HCT116 (cell line): ENCODE data around the gene TRPC4.

Source experiments
- EZH2 ChIP-seq: fragments of 200-600 bp; sonication (generic); IDR thresholded peaks from 2 replicates; pipeline ENCODE4 v1.6.1; 2017; ENCODE audit warnings: antibody characterized with exemption, mixed run types
- TCF7L2 ChIP-seq: IDR thresholded peaks from 2 replicates; pipeline ENCODE4 v1.7.0; 2011; ENCODE audit warnings: borderline replicate concordance, inconsistent platforms; ENCODE audit not compliant: insufficient read depth, insufficient read length; ENCODE audit errors: extremely low read depth
- TF ChIP-seq, protein P1 (sequence below), 3 experiments: fragments of 200-600 bp in 1 of 3; sonication (generic) in 1 of 3; IDR thresholded peaks in 2 of 3; conservative IDR thresholded peaks in 1 of 3; 2 replicates each; pipeline ENCODE4 v1.5.1; 2012 to 2017; ENCODE audit warnings: low read depth in 2 of 3, low read length in 2 of 3, antibody characterized with exemption in 1 of 3, borderline replicate concordance in 1 of 3, control low read depth in 1 of 3, mild to moderate bottlenecking in 1 of 3, mixed read lengths in 1 of 3, mixed run types in 1 of 3, moderate library complexity in 1 of 3; ENCODE audit not compliant: insufficient read depth in 1 of 3

DNA sequence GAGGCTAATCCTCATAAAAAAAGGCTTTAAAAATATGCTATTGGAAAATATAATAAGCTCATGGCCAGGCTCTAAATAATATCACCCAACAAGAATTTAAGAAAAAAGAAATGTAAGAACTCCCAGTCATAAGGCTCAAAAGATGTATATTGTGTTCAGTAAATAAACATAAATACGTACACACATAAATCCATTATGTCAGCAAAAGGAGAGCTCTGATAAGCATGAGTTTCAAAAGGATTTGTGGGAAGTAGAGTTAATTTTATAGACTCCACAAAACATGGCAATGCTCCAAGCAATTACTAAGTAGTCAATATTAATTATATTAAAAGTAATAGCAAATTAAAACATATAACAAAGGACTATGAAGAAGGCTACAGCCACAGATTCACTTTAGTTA is 37.3 kb upstream of the TRPC4 start:
- no peak for TF ChIP-seq TCF7L2
- TF ChIP-seq, protein P1, sequence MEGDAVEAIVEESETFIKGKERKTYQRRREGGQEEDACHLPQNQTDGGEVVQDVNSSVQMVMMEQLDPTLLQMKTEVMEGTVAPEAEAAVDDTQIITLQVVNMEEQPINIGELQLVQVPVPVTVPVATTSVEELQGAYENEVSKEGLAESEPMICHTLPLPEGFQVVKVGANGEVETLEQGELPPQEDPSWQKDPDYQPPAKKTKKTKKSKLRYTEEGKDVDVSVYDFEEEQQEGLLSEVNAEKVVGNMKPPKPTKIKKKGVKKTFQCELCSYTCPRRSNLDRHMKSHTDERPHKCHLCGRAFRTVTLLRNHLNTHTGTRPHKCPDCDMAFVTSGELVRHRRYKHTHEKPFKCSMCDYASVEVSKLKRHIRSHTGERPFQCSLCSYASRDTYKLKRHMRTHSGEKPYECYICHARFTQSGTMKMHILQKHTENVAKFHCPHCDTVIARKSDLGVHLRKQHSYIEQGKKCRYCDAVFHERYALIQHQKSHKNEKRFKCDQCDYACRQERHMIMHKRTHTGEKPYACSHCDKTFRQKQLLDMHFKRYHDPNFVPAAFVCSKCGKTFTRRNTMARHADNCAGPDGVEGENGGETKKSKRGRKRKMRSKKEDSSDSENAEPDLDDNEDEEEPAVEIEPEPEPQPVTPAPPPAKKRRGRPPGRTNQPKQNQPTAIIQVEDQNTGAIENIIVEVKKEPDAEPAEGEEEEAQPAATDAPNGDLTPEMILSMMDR (IDR thresholded peaks at IDR 0.05 in 2 of 3, conservative IDR thresholded peaks at IDR 0.05 in 1 of 3; ENCODE audit: borderline replicate concordance in 1 of 3, insufficient read depth in 1 of 3, low read depth in 2 of 3, low read length in 2 of 3): no peak
- no peak for TF ChIP-seq EZH2
